Liver (tissue), 9 donors: ENCODE measurements around the gene PSMD1. TPM values are rescaled to one million over a fixed set of nuclear protein-coding genes. Genes with fewer than 3 reads are reported as not detected.

Source experiments
- DNase-seq: peaks from one replicate; pipeline ENCODE4 v3.0.0-alpha.2; 2017; ENCODE audit warnings: low spot score
- H3K27ac ChIP-seq, 2 donors: one replicate each; pipeline ENCODE4 v1.7.0; 2013; ENCODE audit warnings: inconsistent platforms in 2 of 2, low read length in 2 of 2, control low read depth in 1 of 2, low read depth in 1 of 2, mild to moderate bottlenecking in 1 of 2
- H3K27me3 ChIP-seq, 4 donors: one replicate each; pipeline versions ENCODE4 v1.6.1 to v1.7.0; 2013; ENCODE audit warnings: low read length in 3 of 4, inconsistent platforms in 1 of 4, mild to moderate bottlenecking in 1 of 4, moderate library complexity in 1 of 4; ENCODE audit not compliant: control insufficient read depth in 4 of 4, insufficient read depth in 4 of 4
- H3K36me3 ChIP-seq, 4 donors: one replicate each; pipeline versions ENCODE4 v1.6.1 to v1.7.0; 2013; ENCODE audit warnings: low read length in 3 of 4, mild to moderate bottlenecking in 3 of 4, low read depth in 1 of 4, moderate library complexity in 1 of 4; ENCODE audit not compliant: control insufficient read depth in 4 of 4, insufficient read depth in 3 of 4
- H3K4me1 ChIP-seq, 4 donors: one replicate each; pipeline versions ENCODE4 v1.6.1 to v1.7.0; 2013; ENCODE audit warnings: low read length in 3 of 4, mild to moderate bottlenecking in 3 of 4, moderate library complexity in 1 of 4; ENCODE audit not compliant: control insufficient read depth in 4 of 4, insufficient read depth in 4 of 4
- H3K4me3 ChIP-seq, 3 donors: one replicate each; pipeline versions ENCODE4 v1.6.1 to v1.7.0; 2013; ENCODE audit warnings: low read length in 3 of 3, control low read depth in 1 of 3, low read depth in 1 of 3, mild to moderate bottlenecking in 1 of 3
- H3K9ac ChIP-seq, 2 donors: one replicate each; pipeline ENCODE4 v1.7.0; 2013; ENCODE audit warnings: low read length in 2 of 2, mild to moderate bottlenecking in 2 of 2, moderate library complexity in 2 of 2, control low read depth in 1 of 2, low read depth in 1 of 2
- H3K9me3 ChIP-seq, 4 donors: one replicate each; pipeline versions ENCODE4 v1.6.1 to v1.7.0; 2013; ENCODE audit warnings: low read length in 3 of 4; ENCODE audit not compliant: control insufficient read depth in 4 of 4
- ATF3 ChIP-seq: IDR thresholded peaks from 2 replicates; pipeline ENCODE4 v1.6.1; 2016; ENCODE audit warnings: antibody characterized with exemption
- CTCF ChIP-seq: fragments of 150-350 bp; IDR thresholded peaks from 2 replicates; pipeline ENCODE4 v1.5.1; 2017; ENCODE audit warnings: improper control_type of control experiment, low read depth, low read length; ENCODE audit not compliant: missing input control
- EGR1 ChIP-seq, 2 donors: IDR thresholded peaks; 2 replicates each; pipeline ENCODE4 v1.6.1; 2016 to 2018; ENCODE audit warnings: antibody characterized with exemption in 2 of 2, low read depth in 2 of 2
- FOXA2 ChIP-seq: IDR thresholded peaks from 2 replicates; pipeline ENCODE4 v1.6.1; 2016; ENCODE audit warnings: antibody characterized with exemption
- GABPA ChIP-seq, 2 donors: IDR thresholded peaks in 1 of 2; conservative IDR thresholded peaks in 1 of 2; 2 replicates each; pipeline ENCODE4 v1.6.1; 2016; ENCODE audit warnings: antibody characterized with exemption in 2 of 2, mild to moderate bottlenecking in 1 of 2, moderate library complexity in 1 of 2
- HNF4G ChIP-seq: IDR thresholded peaks from 2 replicates; pipeline ENCODE4 v1.6.1; 2016; ENCODE audit warnings: antibody characterized with exemption
- JUND ChIP-seq, 2 donors: IDR thresholded peaks; 2 replicates each; pipeline ENCODE4 v1.6.1; 2016; ENCODE audit warnings: antibody characterized with exemption in 2 of 2
- MAX ChIP-seq: IDR thresholded peaks from 2 replicates; pipeline ENCODE4 v1.6.1; 2016; ENCODE audit warnings: antibody characterized with exemption
- NR2F2 ChIP-seq: IDR thresholded peaks from 2 replicates; pipeline ENCODE4 v1.6.1; 2016; ENCODE audit warnings: antibody characterized with exemption
- RAD21 ChIP-seq, 2 donors: IDR thresholded peaks; 2 replicates each; pipeline ENCODE4 v1.6.1; 2016; ENCODE audit warnings: antibody characterized with exemption in 2 of 2, mild to moderate bottlenecking in 2 of 2
- RXRA ChIP-seq, 2 donors: IDR thresholded peaks; 2 replicates each; pipeline ENCODE4 v1.6.1; 2017 to 2018; ENCODE audit warnings: antibody characterized with exemption in 2 of 2, mild to moderate bottlenecking in 1 of 2
- SP1 ChIP-seq: IDR thresholded peaks from 2 replicates; pipeline ENCODE4 v1.6.1; 2018; ENCODE audit warnings: antibody characterized with exemption, mild to moderate bottlenecking
- TAF1 ChIP-seq: conservative IDR thresholded peaks from 2 replicates; pipeline ENCODE4 v1.6.1; 2016; ENCODE audit warnings: antibody characterized with exemption, mild to moderate bottlenecking
- YY1 ChIP-seq: IDR thresholded peaks from 2 replicates; pipeline ENCODE4 v1.6.1; 2016; ENCODE audit warnings: antibody characterized with exemption, mild to moderate bottlenecking
- ZBTB33 ChIP-seq: IDR thresholded peaks from 2 replicates; pipeline ENCODE4 v1.6.1; 2016; ENCODE audit warnings: antibody characterized with exemption
- WGBS: extraction: QIAGEN DNeasy Blood & Tissue Kit; methylation state at CpG from one replicate; pipeline ENCODE4 v1.1.7; 2013; 5-methylcytosine and 5-hydroxymethylcytosine counted together
- polyA plus RNA-seq, 2 donors: library from polyadenylated mRNA; stranded (reverse) in 1 of 2; unstranded in 1 of 2; fragments of 200-250 nt in 1 of 2; fragments of >200 nt in 1 of 2; fragmentation: Nextera tagmentation in 1 of 2; extraction: Ambion mirVana in 1 of 2; gene quantifications; one replicate each; pipeline versions ENCODE4 v1.2.1 to v1.2.3, GENCODE V29; 2013 to 2015
- total RNA-seq, 2 donors: library from RNA; depleted of rRNA; stranded (reverse); fragments of >200 nt; gene quantifications; one replicate each; pipeline ENCODE4 v1.2.3, GENCODE V29; 2014
- donor health status: healthy.
- donor health status: healthy.
- donor health status: healthy.
- donor health status: healthy.
- donor health status: healthy.

Gene PSMD1
- total and polyA plus RNA-seq, 4 donors, result 31.7 to 83.3 (median 68.1) TPM

- TF ChIP-seq NR2F2 (no peak), TAF1 (no peak)
- Histone ChIP-seq H3K27me3 (no peaks in the 10 kb centered on the region), H3K36me3 (no peaks in the 10 kb centered on the region), H3K9ac (no peak overlapping the region), H3K27ac (no peak overlapping the region), H3K9me3 (no peaks in the 10 kb centered on the region), H3K4me3 (peak overlapping the region in 2 of 3 donors; percentile 33 to 80), H3K4me1 (peaks cover 0 to 14% (median 9%) of the 10 kb centered on the region in 4 donors)
- WGBS, result 59% methylated on average over 5 of the region's 5 CpGs
- DNase-seq, result no peak
Measured at GRCh38 chr2:231199219-231199618, 142.6 kb downstream of the PSMD1 start.

- Histone ChIP-seq H3K9me3 (no peaks in the 10 kb centered on the region), H3K27me3 (no peaks in the 10 kb centered on the region), H3K36me3 (no peaks in the 10 kb centered on the region), H3K27ac (no peak overlapping the region), H3K4me3 (no peak overlapping the region), H3K9ac (no peak overlapping the region), H3K4me1 (peaks cover 0 to 14% (median 9%) of the 10 kb centered on the region in 4 donors)
- no peak for DNase-seq
- TF ChIP-seq MAX (no peak), RXRA (IDR thresholded peaks at IDR 0.05) (no peak), EGR1 (IDR thresholded peaks at IDR 0.05; ENCODE audit: low read depth in 2 of 2) (no peak), RAD21 (IDR thresholded peaks at IDR 0.05) (no peak), GABPA (IDR thresholded peaks at IDR 0.05 in 1 of 2, conservative IDR thresholded peaks at IDR 0.05 in 1 of 2) (no peak), JUND (IDR thresholded peaks at IDR 0.05) (no peak)
- whole genome bisulfite sequencing, result 92% methylated on average over 3 of the region's 3 CpGs
Measured at GRCh38 chr2:231200805-231201474, 144.3 kb downstream of the PSMD1 start.

GRCh38 chr2:231201475-231201814 is 144.8 kb downstream of the PSMD1 start:
- Histone ChIP-seq H3K27ac (no peak overlapping the region), H3K9me3 (no peaks in the 10 kb centered on the region), H3K27me3 (no peaks in the 10 kb centered on the region), H3K4me3 (no peak overlapping the region), H3K4me1 (peaks cover 0 to 14% (median 9%) of the 10 kb centered on the region in 4 donors), H3K9ac (no peak overlapping the region), H3K36me3 (no peaks in the 10 kb centered on the region)
- DNase-seq, result no peak
- whole genome bisulfite sequencing, result 84% methylated on average over 4 of the region's 4 CpGs
- TF ChIP-seq HNF4G (no peak), YY1 (no peak), NR2F2 (no peak), RXRA (IDR thresholded peaks at IDR 0.05) (no peak), SP1 (no peak), ATF3 (no peak), EGR1 (IDR thresholded peaks at IDR 0.05; ENCODE audit: low read depth in 2 of 2) (no peak), FOXA2 (no peak), MAX (no peak), JUND (IDR thresholded peaks at IDR 0.05) (no peak)

GRCh38 chr2:231203087-231203486 is 146.4 kb downstream of the PSMD1 start:
- H3K27ac ChIP-seq, result no peak overlapping the region
- TF ChIP-seq JUND (IDR thresholded peaks at IDR 0.05) (no peak), RXRA (IDR thresholded peaks at IDR 0.05) (no peak), CTCF (no peak), SP1 (no peak), ATF3 (no peak), ZBTB33 (no peak)
- WGBS, result 95% methylated on average over 7 of the region's 7 CpGs
- no peaks in the 10 kb centered on the region for H3K36me3 ChIP-seq
- H3K9me3 ChIP-seq, result no peaks in the 10 kb centered on the region
- peaks cover 0 to 9% (median 4%) of the 10 kb centered on the region in 4 donors for H3K4me1 ChIP-seq
- H3K9ac ChIP-seq, result no peak overlapping the region
- no peak overlapping the region for H3K4me3 ChIP-seq
- H3K27me3 ChIP-seq, result no peaks in the 10 kb centered on the region
- DNase-seq, result no peak
